ENCODE data around the gene SNX25.

- TF ChIP-seq POLR2A (IDR thresholded peaks at IDR 0.05) (no peak), CTCF (IDR thresholded peaks at IDR 0.05) (no peak)
Measured at GRCh38 chr4:185201977-185202962, 7.1 kb upstream of the SNX25 start.

All from vagina (tissue), 2 donors.